Measurements from ENCODE around the gene FBLN7.
"Not testable (repeated sequence)": the region's sequence is repeated elsewhere in the genome, so short reads cannot be mapped to it uniquely, and the experiment has no call there.

FBLN7 gene

GRCh38 chr2:112187046-112187715, 49.0 kb downstream of the FBLN7 start:
- DNase-seq: no peak

- no peak for DNase-seq
These were observed 49.8 kb downstream of the FBLN7 start for GRCh38 chr2:112187805-112188596.

GRCh38 chr2:112189001-112189556, 50.9 kb downstream of the FBLN7 start:
- DNase-seq: no peak

- DNase-seq: no peak
These were observed 55.8 kb downstream of the FBLN7 start for GRCh38 chr2:112194028-112194427.

- no peak for DNase-seq
These were observed 56.3 kb downstream of the FBLN7 start for GRCh38 chr2:112194482-112194881.

- DNase-seq: no peak
These were observed 57.1 kb downstream of the FBLN7 start for GRCh38 chr2:112195167-112195766.

GRCh38 chr2:112195950-112196349, 57.8 kb downstream of the FBLN7 start:
- no peak for DNase-seq

- no peak for DNase-seq
These were observed 59.7 kb downstream of the FBLN7 start for GRCh38 chr2:112197868-112198267.

- DNase-seq: no peak
These were observed 60.6 kb downstream of the FBLN7 start for GRCh38 chr2:112198780-112199179.

GRCh38 chr2:112199188-112199587, 61.0 kb downstream of the FBLN7 start:
- no peak for DNase-seq

GRCh38 chr2:112201696-112202430, 63.7 kb downstream of the FBLN7 start:
- no peak for DNase-seq

- peak; percentile 31 for DNase-seq
These were observed 66.2 kb downstream of the FBLN7 start for GRCh38 chr2:112204411-112204810.

- DNase-seq: not testable (repeated sequence)
These were observed 69.7 kb downstream of the FBLN7 start for GRCh38 chr2:112207905-112208304.

- no peak for DNase-seq
These were observed 78.0 kb downstream of the FBLN7 start for GRCh38 chr2:112216167-112216566.

- no peak for DNase-seq
These were observed 79.7 kb downstream of the FBLN7 start for GRCh38 chr2:112217854-112218253.

- no peak for DNase-seq
These were observed 82.0 kb downstream of the FBLN7 start for GRCh38 chr2:112220186-112220585.

- no peak for DNase-seq
These were observed 82.6 kb downstream of the FBLN7 start for GRCh38 chr2:112220831-112221230.

- DNase-seq: no peak
These were observed 91.2 kb downstream of the FBLN7 start for GRCh38 chr2:112229348-112229747.

- DNase-seq: no peak
These were observed 92.2 kb downstream of the FBLN7 start for GRCh38 chr2:112230371-112230770.
